Limb (tissue), 2 donors: Measurements from ENCODE around the gene TCF4.

Experiments used
- DNase-seq, 2 donors: peaks; one replicate each; pipeline ENCODE4 v3.0.0-alpha.2; 2016; ENCODE audit errors: extremely low spot score in 2 of 2

The TCF4 gene

GRCh38 chr18:55243255-55243654 lies 344.7 kb downstream of the TCF4 start:
- no peak for DNase-seq

DNA sequence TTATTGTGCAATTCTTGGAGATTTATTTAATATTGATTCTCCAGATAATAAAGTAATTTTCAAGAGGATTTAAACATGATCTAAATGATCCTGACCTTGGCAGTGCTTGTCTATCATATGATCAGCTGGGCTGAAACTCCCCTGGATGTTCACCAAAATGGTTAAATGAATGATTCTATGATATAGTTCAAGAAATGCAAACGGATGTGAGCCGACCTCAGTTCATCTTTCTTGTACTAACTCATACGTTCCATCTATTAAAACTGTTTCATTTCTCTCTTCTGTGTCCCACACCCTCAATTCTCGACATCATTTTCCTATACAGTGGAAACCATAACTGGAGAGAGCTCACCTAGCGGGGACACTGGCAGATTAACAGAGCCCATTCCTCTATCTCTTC lies 347.0 kb downstream of the TCF4 start:
- no peak for DNase-seq

- DNase-seq = no peak
These were observed 348.3 kb downstream of the TCF4 start for GRCh38 chr18:55239740-55240139.

DNA sequence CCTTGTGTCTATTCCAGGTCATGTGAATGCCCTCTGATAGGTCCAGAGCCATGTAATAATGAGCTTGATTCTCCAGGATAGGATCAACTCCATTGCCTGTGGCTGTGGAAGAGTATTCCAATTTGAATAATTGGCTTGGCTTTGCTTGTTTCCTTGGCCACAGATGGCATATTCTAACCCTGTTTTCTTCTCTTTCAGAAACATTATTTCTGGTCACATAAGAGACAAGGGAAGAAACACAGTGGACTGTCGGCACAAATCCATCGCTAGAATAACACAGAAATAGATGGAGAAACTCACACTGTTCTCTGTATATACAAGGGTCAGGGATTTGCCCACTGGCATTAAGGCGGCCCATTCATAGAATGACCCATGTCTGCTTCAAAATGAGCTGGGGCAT lies 350.3 kb downstream of the TCF4 start:
- no peak for DNase-seq

DNA sequence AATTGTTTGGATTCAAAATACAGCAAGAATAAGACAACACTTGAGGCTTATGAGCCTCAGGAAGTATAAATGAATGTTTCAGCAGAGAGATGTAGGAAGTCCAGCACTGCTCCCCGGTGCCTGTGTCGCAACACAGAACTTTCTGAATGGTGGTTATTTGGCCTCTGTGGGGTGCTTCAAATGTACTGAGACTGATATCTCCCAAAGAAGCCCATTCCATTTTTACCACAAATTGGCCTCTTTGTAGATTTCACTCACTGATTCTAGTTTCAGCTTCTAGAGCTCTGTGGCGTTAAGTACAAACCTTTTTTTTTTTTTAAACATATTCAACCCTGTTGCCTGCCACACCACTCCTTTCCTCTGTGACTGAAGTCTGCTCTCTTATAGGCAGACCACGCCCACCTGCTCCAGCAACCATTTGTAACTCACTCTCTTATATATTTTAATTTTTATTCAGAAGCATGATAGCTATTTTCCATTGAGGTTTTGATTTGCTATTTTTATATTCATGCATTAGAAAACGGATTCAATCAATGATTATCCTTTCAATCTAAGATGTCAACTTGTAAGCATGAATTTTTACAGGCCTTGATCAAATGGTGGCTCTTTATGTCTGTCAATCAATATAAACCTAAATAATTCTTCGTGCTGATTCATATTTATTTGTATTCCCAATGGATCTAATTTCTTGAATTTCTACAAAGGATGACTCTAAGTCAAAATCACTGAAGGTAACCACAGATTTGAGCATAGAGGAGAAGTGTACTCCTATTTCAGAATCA lies 351.7 kb downstream of the TCF4 start:
- no peak for DNase-seq

DNA sequence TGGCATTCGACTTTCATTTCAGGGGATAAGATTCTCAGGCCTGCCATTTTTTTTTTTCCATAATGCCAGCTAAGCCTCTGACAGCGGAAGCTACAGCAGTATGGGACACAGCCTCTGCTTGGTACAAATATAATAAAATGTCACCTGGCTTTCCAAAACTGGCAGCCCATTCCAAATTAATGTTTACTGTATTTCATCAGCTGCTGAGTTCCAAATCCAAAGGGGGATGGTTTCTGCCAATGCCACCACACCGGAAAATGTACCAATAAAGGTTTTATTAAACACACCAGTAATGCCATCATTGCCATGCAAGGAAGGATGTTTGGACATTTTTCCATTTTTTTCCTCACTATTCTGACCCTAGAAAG lies 352.9 kb downstream of the TCF4 start:
- no peak for DNase-seq

GRCh38 chr18:55234366-55235093 lies 353.5 kb downstream of the TCF4 start:
- peak; percentile 85 to 86 for DNase-seq

- DNase-seq = no peak
These were observed 354.1 kb downstream of the TCF4 start for GRCh38 chr18:55233857-55234256.

- no peak for DNase-seq
These were observed 355.5 kb downstream of the TCF4 start for GRCh38 chr18:55232506-55232905.

DNA sequence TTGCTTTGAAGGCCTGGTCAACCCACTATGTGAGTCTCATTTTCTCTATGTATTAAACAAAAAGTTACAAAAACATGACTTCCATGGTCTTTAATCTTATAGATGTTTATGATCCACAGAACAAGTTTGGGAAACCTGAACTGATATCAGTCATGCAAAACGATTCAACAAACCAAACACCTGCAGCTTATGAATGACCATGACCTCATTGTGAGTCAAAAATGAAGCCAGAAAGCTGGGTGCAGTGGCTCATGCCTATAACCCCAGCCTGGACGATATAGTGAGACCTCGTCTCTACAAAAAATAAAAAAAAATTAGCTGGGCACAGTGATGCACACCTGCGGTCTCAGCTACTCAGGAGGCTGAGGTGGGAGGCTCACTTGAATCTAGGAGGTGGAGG lies 358.3 kb downstream of the TCF4 start:
- no peak for DNase-seq

DNA sequence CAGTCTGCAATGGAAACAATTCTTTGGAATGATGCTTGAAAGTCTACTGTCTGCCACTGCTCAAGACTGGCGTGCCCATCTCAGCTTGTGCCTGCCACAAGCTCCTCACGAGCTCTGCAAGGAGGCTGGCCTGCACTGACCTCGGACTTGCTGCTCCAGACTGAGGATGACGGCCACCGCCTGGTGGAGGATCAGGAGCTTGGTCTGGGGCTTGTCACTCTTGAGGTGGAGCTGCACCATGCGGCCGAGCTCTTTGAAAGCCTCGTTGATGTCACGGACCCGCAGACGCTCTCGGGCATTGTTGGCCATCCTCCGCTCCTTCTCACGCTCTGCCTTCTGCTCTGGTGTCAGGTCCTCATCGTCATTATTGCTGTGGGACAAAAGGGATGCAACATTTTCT lies 359.3 kb downstream of the TCF4 start:
- DNase-seq = no peak

DNA sequence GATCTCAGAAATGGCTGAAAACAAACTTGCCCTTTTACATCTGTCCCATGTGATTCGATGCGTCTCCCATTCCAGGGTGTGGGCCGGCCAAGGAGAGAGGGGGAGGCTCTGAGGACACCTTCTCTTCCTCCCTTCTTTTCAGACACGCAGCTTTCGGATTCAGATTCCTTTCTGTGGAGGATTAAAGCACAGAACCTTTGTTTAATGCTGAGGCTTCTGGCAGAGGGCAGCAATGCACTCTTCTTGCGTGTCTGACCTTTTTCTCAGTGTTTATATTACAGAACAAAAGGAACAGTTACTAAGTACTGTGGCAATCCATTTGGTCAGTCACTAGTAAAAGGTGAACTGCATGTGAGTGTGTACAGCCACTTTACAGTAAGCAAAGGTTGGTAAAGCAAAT lies 359.8 kb downstream of the TCF4 start:
- no peak for DNase-seq

DNA sequence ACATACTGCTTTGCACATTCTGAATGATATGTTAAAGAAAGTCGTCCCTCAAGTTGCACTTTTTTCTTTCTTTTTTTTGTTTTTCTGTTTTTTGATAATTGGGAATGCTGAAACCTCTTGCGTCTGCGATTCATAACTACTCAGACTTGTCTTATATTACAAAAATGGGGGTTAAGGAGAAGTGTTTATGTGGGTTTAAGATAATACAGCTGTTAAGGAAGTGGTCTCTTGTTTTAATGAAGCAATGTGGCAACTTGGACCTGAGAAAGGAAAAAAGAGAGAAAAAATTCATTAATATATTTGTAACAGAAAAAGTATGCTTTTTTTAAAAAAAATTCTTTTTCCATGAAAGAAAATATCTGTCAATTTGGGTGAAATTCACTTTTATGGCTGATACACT lies 360.2 kb downstream of the TCF4 start:
- no peak for DNase-seq

DNA sequence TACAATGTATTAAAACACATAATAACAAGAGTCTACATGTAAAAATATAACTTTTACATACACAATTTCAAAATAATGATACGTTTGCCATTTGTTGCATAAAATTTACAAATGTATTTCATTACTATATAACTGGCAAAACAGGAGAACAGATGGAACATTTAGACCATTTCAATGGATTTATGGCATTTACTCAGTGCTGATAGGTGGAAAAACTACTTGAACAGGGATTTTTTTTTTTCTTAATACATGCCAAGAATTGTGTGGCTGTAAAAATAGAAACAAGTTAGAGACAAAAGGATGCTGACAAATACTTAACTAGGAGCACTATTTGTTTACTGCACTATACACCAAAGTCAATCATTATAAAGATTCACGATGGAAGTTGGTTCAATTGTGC lies 361.9 kb downstream of the TCF4 start:
- DNase-seq = no peak

- no peak for DNase-seq
These were observed 363.8 kb downstream of the TCF4 start for GRCh38 chr18:55224086-55224625.

DNA sequence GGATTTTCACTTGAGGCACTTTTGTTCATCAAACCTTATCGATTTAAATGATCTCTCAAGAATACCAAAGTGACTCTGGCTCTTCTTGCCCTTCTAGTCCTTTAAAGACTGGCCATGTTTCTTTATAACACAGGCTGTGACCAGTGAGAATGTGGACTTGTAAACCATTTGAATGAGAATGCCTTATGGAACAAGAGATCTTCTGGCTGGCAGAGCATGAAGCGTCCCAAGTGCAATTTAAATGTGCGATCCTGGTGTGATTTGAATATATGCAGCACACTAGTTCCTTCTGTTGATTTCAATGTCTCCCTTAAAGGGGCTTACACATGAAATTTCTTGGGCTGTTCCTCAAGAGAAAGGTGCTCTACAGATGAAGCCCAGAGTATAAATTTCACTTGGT lies 366.4 kb downstream of the TCF4 start:
- no peak for DNase-seq

DNA sequence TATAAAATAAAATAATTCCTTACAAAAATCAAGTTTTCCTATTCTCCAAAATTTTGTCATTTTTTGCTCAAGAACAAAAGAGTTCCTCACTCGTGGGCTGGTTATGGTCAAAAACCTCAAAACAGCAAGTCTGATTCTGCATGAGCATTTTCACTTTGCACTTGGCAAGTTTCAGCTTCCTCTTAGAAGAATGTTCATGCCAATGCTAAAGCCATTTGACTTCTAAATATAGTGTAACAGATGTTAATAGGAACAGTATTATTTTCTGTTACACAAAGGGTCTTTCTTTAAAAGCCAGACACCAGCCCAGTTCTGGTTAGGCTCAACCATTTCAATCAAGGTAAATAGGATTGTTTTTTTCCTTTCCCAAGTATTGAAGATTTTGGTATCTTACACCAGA lies 367.5 kb downstream of the TCF4 start:
- DNase-seq = no peak

GRCh38 chr18:55219823-55220222 lies 368.2 kb downstream of the TCF4 start:
- DNase-seq = no peak

DNA sequence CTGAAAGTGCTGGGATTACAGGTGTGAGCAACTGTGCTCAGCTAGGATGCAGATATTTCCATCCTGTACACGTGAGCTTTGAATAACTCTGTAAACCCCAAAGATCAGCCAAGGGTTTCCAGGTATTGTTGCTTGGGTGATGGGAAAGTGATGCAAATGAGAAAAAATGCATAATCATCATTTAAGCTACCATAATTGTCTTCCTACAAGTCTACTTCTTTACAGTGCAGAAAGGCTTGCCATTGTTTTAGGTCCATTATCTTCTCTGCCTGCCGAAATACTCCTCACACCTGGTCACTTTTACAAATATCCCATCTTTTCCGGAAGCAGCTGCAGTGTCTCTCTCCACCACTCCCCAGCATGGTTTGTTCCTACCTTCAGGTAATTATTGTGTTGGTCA lies 368.9 kb downstream of the TCF4 start:
- no peak for DNase-seq

- no peak for DNase-seq
These were observed 373.0 kb downstream of the TCF4 start for GRCh38 chr18:55214969-55215368.

GRCh38 chr18:55214534-55214933 lies 373.5 kb downstream of the TCF4 start:
- no peak for DNase-seq

DNA sequence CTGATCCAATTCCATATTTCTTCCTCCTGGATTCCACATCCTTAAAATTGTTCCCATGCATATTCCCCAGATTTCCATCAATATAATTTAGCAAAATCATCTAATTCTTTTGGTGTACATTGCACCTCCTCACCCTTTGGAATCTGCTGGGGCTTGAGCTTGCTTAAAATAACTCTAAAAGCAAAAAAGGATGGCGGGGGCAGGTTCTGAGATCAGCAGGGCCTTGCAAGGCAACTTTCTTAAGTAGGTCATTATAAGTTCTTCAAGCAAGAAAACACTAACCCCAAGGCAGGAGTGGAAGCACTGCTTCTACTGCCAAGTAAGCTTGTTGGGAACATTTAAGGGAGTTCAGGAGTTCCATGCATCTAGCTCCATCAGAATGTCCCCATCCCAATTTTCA lies 374.4 kb downstream of the TCF4 start:
- no peak for DNase-seq

- no peak for DNase-seq
These were observed 381.1 kb downstream of the TCF4 start for GRCh38 chr18:55206927-55207326.
